K562 (cell line): ENCODE results near the gene LGALS8. TPM values are rescaled to one million over a fixed set of nuclear protein-coding genes. Genes with fewer than 3 reads are reported as not detected.
A peak's percentile ranks its signal among the peaks of the same experiment; 100 is the strongest.

Experiments
- ATAC-seq: fragments of 200-7000 bp; cut with Tn5 transposase; 3 replicates; pipeline ENCODE4 v1.9.1; 2020; ENCODE audit warnings: moderate library complexity
- BruUV-seq: library from RNA; stranded (reverse); fragments of 400-500 nt; replicated peaks from 2 replicates; lab custom pipeline; 2021; lab: Mats Ljungman, UMichigan
- CTCF ChIA-PET: fragments of 300-600 bp; formaldehyde crosslinking; extraction: SDS; loops from one replicate; lab custom pipeline; 2021; ENCODE audit warnings: low intra/inter-chr PET ratio; lab: Yijun Ruan, JAX
- POLR2A ChIA-PET: fragments of 300-600, 350-650 bp; sonication (Branson Sonifier 250); formaldehyde crosslinking; extraction: SDS; loops from one replicate; lab custom pipeline; 2021; ENCODE audit warnings: antibody characterized with exemption, inconsistent platforms; lab: Yijun Ruan, JAX
- DNase-seq, 4 experiments: peaks; one replicate each; pipeline versions ENCODE4 v3.0.0 to v3.0.0-alpha.2; 2011 to 2018; ENCODE audit warnings: low spot score in 3 of 4, mixed read lengths in 3 of 4; ENCODE audit errors: extremely low read depth in 1 of 4
- FAIRE-seq: peaks from 2 replicates; lab custom pipeline; 2011; peaks lifted over from hg19 to GRCh38; lab: Jason Lieb, UNC
- H2AFZ ChIP-seq: 2 replicates; pipeline ENCODE4 v1.6.0; 2011; ENCODE audit warnings: low read depth, low read length, control low read depth, inconsistent platforms
- H3K27ac ChIP-seq: fragments of 200-600 bp; 3 replicates; pipeline ENCODE4 v1.8.0; 2011; ENCODE audit warnings: low read depth, mild to moderate bottlenecking, control low read depth, inconsistent platforms, low read length, moderate library complexity, mixed read lengths; ENCODE audit errors: extremely low read depth
- H3K27me3 ChIP-seq, 2 experiments: fragments of 300-600 bp in 1 of 2; 2 replicates in 1 of 2; 3 replicates in 1 of 2; pipeline versions ENCODE4 v1.6.0 to v1.8.0; 2011; ENCODE audit warnings: inconsistent platforms in 2 of 2, low read length in 2 of 2, mild to moderate bottlenecking in 1 of 2, mixed read lengths in 1 of 2, moderate library complexity in 1 of 2; ENCODE audit not compliant: control insufficient read depth in 2 of 2, insufficient read depth in 2 of 2
- H3K36me3 ChIP-seq: fragments of 300-600 bp; 3 replicates; pipeline ENCODE4 v1.8.0; 2011; ENCODE audit warnings: mild to moderate bottlenecking, low read length, inconsistent platforms; ENCODE audit not compliant: control insufficient read depth, insufficient read depth
- H3K4me1 ChIP-seq, 2 experiments: fragments of 200-600 bp in 1 of 2; replicated peaks in 1 of 2; 2 replicates in 1 of 2; 3 replicates in 1 of 2; pipeline versions ENCODE4 v1.5.1 to v1.8.0; 2011; ENCODE audit warnings: inconsistent platforms in 2 of 2, low read length in 2 of 2, mild to moderate bottlenecking in 1 of 2, mixed read lengths in 1 of 2, moderate library complexity in 1 of 2; ENCODE audit not compliant: control insufficient read depth in 2 of 2, insufficient read depth in 2 of 2
- H3K4me2 ChIP-seq: 2 replicates; pipeline ENCODE4 v1.6.1; 2011; ENCODE audit warnings: low read length, control low read depth, inconsistent platforms, mixed read lengths; ENCODE audit not compliant: insufficient read depth
- H3K4me3 ChIP-seq: fragments of 200-600 bp; sonication (generic), shearing (Covaris generic); 2 replicates; pipeline ENCODE4 v1.5.1; 2016; ENCODE audit warnings: control low read depth, inconsistent platforms
- H3K79me2 ChIP-seq: fragments of 200-600 bp; 3 replicates; pipeline ENCODE4 v1.8.0; 2011; ENCODE audit warnings: low read length, inconsistent platforms; ENCODE audit not compliant: control insufficient read depth, insufficient read depth
- H3K9ac ChIP-seq, 2 experiments: 2 replicates each; pipeline versions ENCODE4 v1.6.0 to v1.6.1; 2011; ENCODE audit warnings: low read depth in 2 of 2, low read length in 2 of 2, control low read depth in 1 of 2, inconsistent platforms in 1 of 2, mild to moderate bottlenecking in 1 of 2, mixed read lengths in 1 of 2; ENCODE audit not compliant: insufficient read depth in 1 of 2
- H3K9me1 ChIP-seq: one replicate; pipeline ENCODE4 v1.6.0; 2011; ENCODE audit warnings: inconsistent platforms, mild to moderate bottlenecking, low read length, moderate library complexity; ENCODE audit not compliant: control insufficient read depth, insufficient read depth
- H3K9me3 ChIP-seq: replicated peaks from 2 replicates; pipeline ENCODE4 v1.5.1; 2011; ENCODE audit warnings: low read depth, low read length, inconsistent platforms; ENCODE audit not compliant: control insufficient read depth, insufficient read depth
- H4K20me1 ChIP-seq: replicated peaks from 2 replicates; pipeline ENCODE4 v1.6.1; 2011; ENCODE audit warnings: low read length, inconsistent platforms, mixed read lengths; ENCODE audit not compliant: control insufficient read depth, insufficient read depth
- ETV6 ChIP-seq, 3 experiments: fragments of 150-350 bp in 1 of 3; sonication (generic) in 1 of 3; formaldehyde crosslinking in 1 of 3; IDR thresholded peaks; 2 replicates each; pipeline versions ENCODE4 v1.6.1 to v1.8.0; 2014 to 2022; ENCODE audit warnings: borderline replicate concordance in 2 of 3, low read depth in 2 of 3, antibody characterized with exemption in 1 of 3, low read length in 1 of 3, mild to moderate bottlenecking in 1 of 3, missing genetic modification reagents in 1 of 3
- MEF2D ChIP-seq: conservative IDR thresholded peaks from 2 replicates; pipeline ENCODE4 v1.6.1; 2016; ENCODE audit warnings: low read depth, missing genetic modification characterization, missing compliant biosample characterization
- ZNF589 ChIP-seq: fragments of 200-800 bp; sonication (Bioruptor generic); IDR thresholded peaks from 2 replicates; pipeline ENCODE4 v1.6.1; 2016; ENCODE audit warnings: low read depth, missing genetic modification characterization, missing compliant biosample characterization
- ZNF668 ChIP-seq: fragments of 250-450 bp; sonication (Bioruptor Pico); IDR thresholded peaks from 2 replicates; pipeline ENCODE4 v1.8.0; 2022; ENCODE audit warnings: mild to moderate bottlenecking, inconsistent platforms
- whole genome bisulfite sequencing: fragments of 100-300 bp; shearing (Covaris generic); methylation state at CpG from one replicate; pipeline ENCODE4 v1.1.6; 2016; ENCODE audit warnings: low coverage, mixed read lengths; ENCODE audit not compliant: insufficient coverage; ENCODE audit errors: missing lambda C conversion rate; 5-methylcytosine and 5-hydroxymethylcytosine counted together
- in situ Hi-C: fragments of 300-500 bp; cut with MboI; formaldehyde crosslinking; loops from 4 replicates; pipeline ENCODE4 v1.15.0; 2018; ENCODE audit warnings: inconsistent platforms, mixed read lengths
- intact Hi-C: fragments of 100-400 bp; cut with micrococcal nuclease; formaldehyde crosslinking; loops from 2 replicates; pipeline ENCODE4 v1.14.2; 2022
- polyA plus RNA-seq, 8 experiments: library from polyadenylated mRNA; depleted of rRNA in 4 of 8; stranded (reverse) in 5 of 8; unstranded in 3 of 8; fragments of >200 nt; fragmentation: Nextera tagmentation in 2 of 8; fragmentation: Illumina TruSeq in 1 of 8; extraction: Ambion mirVana in 2 of 8; extraction: Trizol in 1 of 8; gene quantifications; 2 replicates each; pipeline versions ENCODE4 v1.2.1 to v1.2.3, GENCODE V29; 2011 to 2014; ENCODE audit warnings: inconsistent platforms in 1 of 8, missing spikeins in 1 of 8
- total RNA-seq, 7 experiments: library from RNA; depleted of rRNA in 6 of 7; stranded (reverse); fragments of >200 nt in 6 of 7; fragmentation: Illumina TruSeq in 2 of 7; extraction: Trizol in 2 of 7; gene quantifications; 2 replicates each; pipeline versions ENCODE4 v1.2.1 to v1.2.3, GENCODE V29; 2011 to 2021; ENCODE audit warnings: low replicate concordance in 1 of 7
- TF ChIP-seq, protein P1 (sequence below), 2 experiments: fragments of 450-650 bp; IDR thresholded peaks; 2 replicates each; pipeline ENCODE4 v1.6.1; 2016
- TF ChIP-seq, protein P2 (sequence below): fragments of 450-650 bp; IDR thresholded peaks from 2 replicates; pipeline ENCODE4 v1.6.1; 2016; ENCODE audit warnings: missing biosample characterization, missing genetic modification characterization

Gene LGALS8
- total and polyA plus RNA-seq, 9 of the 15 experiments (the other 6 are each of a cell fraction or from before 2014, with no cell fraction given), result 57.4 to 87.7 (median 70.3) TPM

DNA sequence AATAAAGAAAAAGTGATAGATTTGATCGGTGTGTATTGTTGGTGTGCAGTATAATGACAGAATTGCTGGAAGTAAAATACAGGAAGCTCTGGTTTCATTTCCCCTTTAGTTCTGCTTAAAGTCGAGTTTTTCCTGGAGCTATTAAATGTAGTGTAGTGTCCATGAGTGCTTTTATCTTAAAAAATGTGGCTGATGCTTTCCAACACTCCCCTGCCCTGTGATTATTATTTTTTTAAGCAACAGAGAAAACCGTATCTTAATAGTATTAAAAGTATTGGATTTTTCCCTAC lies 1.1 kb downstream of the LGALS8 start:
- 5% methylated on average over 3 of the region's 3 CpGs for WGBS
- Histone ChIP-seq H3K9me3 (no peaks in the 10 kb centered on the region), H3K9me1 (no peaks in the 10 kb centered on the region), H3K27me3 (no peaks in the 10 kb centered on the region), H3K36me3 (peaks cover 22% of the 10 kb centered on the region), H3K79me2 (peaks cover 22% of the 10 kb centered on the region)
- BruUV-seq, result no TSS peak
- ATAC-seq, result no peak
- TF ChIP-seq MEF2D (tag), result 0 out of 2 replicates have a peak, but pooled peaks have one; percentile 5
- 0 out of 4 replicates have a peak, but pooled peaks of 1 of the 2 experiments have one; percentile 21 for TF ChIP-seq ETV6 (IDR thresholded peaks at IDR 0.05; ENCODE audit: borderline replicate concordance in 1 of 2, low read depth in 2 of 2, low read length in 1 of 2)
- TF ChIP-seq ETV6 (CRISPR knock-in tag; IDR thresholded peaks at IDR 0.05; ENCODE audit: borderline replicate concordance), result no peak
- TF ChIP-seq, protein P1, sequence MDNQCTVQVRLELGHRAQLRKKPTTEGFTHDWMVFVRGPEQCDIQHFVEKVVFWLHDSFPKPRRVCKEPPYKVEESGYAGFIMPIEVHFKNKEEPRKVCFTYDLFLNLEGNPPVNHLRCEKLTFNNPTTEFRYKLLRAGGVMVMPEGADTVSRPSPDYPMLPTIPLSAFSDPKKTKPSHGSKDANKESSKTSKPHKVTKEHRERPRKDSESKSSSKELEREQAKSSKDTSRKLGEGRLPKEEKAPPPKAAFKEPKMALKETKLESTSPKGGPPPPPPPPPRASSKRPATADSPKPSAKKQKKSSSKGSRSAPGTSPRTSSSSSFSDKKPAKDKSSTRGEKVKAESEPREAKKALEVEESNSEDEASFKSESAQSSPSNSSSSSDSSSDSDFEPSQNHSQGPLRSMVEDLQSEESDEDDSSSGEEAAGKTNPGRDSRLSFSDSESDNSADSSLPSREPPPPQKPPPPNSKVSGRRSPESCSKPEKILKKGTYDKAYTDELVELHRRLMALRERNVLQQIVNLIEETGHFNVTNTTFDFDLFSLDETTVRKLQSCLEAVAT (IDR thresholded peaks at IDR 0.05), result 0 out of 4 replicates have a peak, but pooled peaks of 1 of the 2 experiments have one; percentile 7
- 0 out of 2 replicates have a peak, but pooled peaks have one; percentile 5 for TF ChIP-seq ZNF589 (CRISPR knock-in tag)
- TF ChIP-seq, protein P2, sequence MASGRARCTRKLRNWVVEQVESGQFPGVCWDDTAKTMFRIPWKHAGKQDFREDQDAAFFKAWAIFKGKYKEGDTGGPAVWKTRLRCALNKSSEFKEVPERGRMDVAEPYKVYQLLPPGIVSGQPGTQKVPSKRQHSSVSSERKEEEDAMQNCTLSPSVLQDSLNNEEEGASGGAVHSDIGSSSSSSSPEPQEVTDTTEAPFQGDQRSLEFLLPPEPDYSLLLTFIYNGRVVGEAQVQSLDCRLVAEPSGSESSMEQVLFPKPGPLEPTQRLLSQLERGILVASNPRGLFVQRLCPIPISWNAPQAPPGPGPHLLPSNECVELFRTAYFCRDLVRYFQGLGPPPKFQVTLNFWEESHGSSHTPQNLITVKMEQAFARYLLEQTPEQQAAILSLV (tag), result no peak
- TF ChIP-seq ZNF668 (CRISPR knock-in tag), result no peak
- TF ChIP-seq, all 486 proteins: peak for 4
- Histone ChIP-seq H3K9ac (peak overlapping the region in 1 of 2 experiments; percentile 85; a peak in 2 of 4 replicates), H4K20me1 (no peaks in the 10 kb centered on the region), H3K4me1 (peaks cover 6 to 13% of the 10 kb centered on the region in 2 experiments; a peak in 4 of 5 replicates), H2AFZ (peak overlapping the region; percentile 97), H3K4me2 (peak overlapping the region; percentile 95), H3K27ac (peak overlapping the region; percentile 79), H3K4me3 (peak overlapping the region; percentile 91)
- in situ Hi-C loops, result no loop called here
- ChIA-PET CTCF (no interaction called here), POLR2A (interaction anchor here (1.0 to 1.1 kb wide), 4 partner anchors 9 to 313 kb away, joined by 3 to 4 read pairs (median 3); no protein-coding TSS in a partner anchor)
- intact Hi-C loops, result no loop called here
- FAIRE-seq (no peak), DNase-seq (no peak)
